SHP77 (cell line): ENCODE measurements around the gene HJURP.
A peak's percentile ranks its signal among the peaks of the same experiment; 100 is the strongest.

Source experiments
- DNase-seq, 2 experiments: peaks; one replicate each; lab custom pipeline; 2025; lab: John Stamatoyannopoulos, UW

HJURP gene

GRCh38 chr2:233847248-233847898, 7.0 kb downstream of the HJURP start:
- DNase-seq, result no peak

GRCh38 chr2:233846387-233847247, 7.7 kb downstream of the HJURP start:
- no peak for DNase-seq

- DNase-seq, result no peak
These were observed 8.9 kb downstream of the HJURP start for GRCh38 chr2:233845301-233846060.

- DNase-seq, result no peak
These were observed 9.5 kb downstream of the HJURP start for GRCh38 chr2:233844836-233845235.

GRCh38 chr2:233844064-233844807, 10.1 kb downstream of the HJURP start:
- DNase-seq, result no peak

GRCh38 chr2:233841183-233841582, 13.2 kb downstream of the HJURP start:
- DNase-seq, result no peak

GRCh38 chr2:233840520-233840919, 13.8 kb downstream of the HJURP start:
- no peak for DNase-seq

GRCh38 chr2:233839447-233839820, 14.9 kb downstream of the HJURP start:
- DNase-seq, result no peak

GRCh38 chr2:233838726-233839446, 15.4 kb downstream of the HJURP start:
- DNase-seq, result no peak

- DNase-seq, result no peak
These were observed 16.1 kb downstream of the HJURP start for GRCh38 chr2:233838251-233838650.

GRCh38 chr2:233837694-233838229, 16.6 kb downstream of the HJURP start:
- DNase-seq, result no peak

- no peak for DNase-seq
These were observed 18.0 kb downstream of the HJURP start for GRCh38 chr2:233836359-233836758.

- no peak for DNase-seq
These were observed 18.8 kb downstream of the HJURP start for GRCh38 chr2:233835230-233836186.

GRCh38 chr2:233833345-233833744, 21.0 kb downstream of the HJURP start:
- no peak for DNase-seq

- DNase-seq, result peak; percentile 13 to 22
These were observed 21.4 kb downstream of the HJURP start for GRCh38 chr2:233832869-233833311.

- no peak for DNase-seq
These were observed 21.9 kb downstream of the HJURP start for GRCh38 chr2:233832414-233832813.

- no peak for DNase-seq
These were observed 22.5 kb downstream of the HJURP start for GRCh38 chr2:233831861-233832260.

- no peak for DNase-seq
These were observed 23.2 kb downstream of the HJURP start for GRCh38 chr2:233831011-233831721.
